C4-2B (cell line): ENCODE measurements around the gene OR5L2.

Source experiments
- ZFX ChIP-seq: fragments of 450-650 bp; IDR thresholded peaks from 2 replicates; pipeline ENCODE4 v1.6.1; 2017
- TF ChIP-seq, protein P1 (sequence below): fragments of 450-650 bp; conservative IDR thresholded peaks from 2 replicates; pipeline ENCODE4 v1.5.1; 2017; ENCODE audit warnings: mild to moderate bottlenecking

DNA sequence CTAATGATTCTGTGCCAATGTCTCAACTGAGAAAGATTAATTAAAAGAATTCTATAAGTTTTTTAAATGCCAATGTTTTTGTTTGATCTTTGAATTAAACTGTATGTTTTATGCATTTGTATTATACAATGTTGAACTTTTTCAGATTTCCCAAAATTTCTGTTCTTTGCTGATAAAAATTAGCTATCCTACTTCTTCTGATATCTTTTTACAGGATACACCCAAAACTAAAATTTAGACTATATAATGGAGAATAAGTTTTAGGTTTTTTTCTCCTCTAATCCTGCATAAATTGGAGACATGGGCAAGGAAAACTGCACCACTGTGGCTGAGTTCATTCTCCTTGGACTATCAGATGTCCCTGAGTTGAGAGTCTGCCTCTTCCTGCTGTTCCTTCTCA lies at the start of gene OR5L2:
- TF ChIP-seq, protein P1, sequence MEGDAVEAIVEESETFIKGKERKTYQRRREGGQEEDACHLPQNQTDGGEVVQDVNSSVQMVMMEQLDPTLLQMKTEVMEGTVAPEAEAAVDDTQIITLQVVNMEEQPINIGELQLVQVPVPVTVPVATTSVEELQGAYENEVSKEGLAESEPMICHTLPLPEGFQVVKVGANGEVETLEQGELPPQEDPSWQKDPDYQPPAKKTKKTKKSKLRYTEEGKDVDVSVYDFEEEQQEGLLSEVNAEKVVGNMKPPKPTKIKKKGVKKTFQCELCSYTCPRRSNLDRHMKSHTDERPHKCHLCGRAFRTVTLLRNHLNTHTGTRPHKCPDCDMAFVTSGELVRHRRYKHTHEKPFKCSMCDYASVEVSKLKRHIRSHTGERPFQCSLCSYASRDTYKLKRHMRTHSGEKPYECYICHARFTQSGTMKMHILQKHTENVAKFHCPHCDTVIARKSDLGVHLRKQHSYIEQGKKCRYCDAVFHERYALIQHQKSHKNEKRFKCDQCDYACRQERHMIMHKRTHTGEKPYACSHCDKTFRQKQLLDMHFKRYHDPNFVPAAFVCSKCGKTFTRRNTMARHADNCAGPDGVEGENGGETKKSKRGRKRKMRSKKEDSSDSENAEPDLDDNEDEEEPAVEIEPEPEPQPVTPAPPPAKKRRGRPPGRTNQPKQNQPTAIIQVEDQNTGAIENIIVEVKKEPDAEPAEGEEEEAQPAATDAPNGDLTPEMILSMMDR = no peak
- TF ChIP-seq ZFX = no peak
